Fibroblast of the aortic adventitia (primary cell): Measurements from ENCODE around the gene SLC30A1. TPM values are rescaled to one million over a fixed set of nuclear protein-coding genes. Genes with fewer than 3 reads are reported as not detected.
"Not testable (repeated sequence)": the region's sequence is repeated elsewhere in the genome, so short reads cannot be mapped to it uniquely, and the experiment has no call there.

ENCODE experiments used
- DNase-seq: peaks from one replicate; pipeline ENCODE4 v3.0.0-alpha.2; 2010; ENCODE audit warnings: low read depth
- H3K4me3 ChIP-seq: 2 replicates; pipeline ENCODE4 v1.5.1; 2011; ENCODE audit warnings: low read depth, mild to moderate bottlenecking, control low read depth, low read length, moderate library complexity
- CTCF ChIP-seq: IDR thresholded peaks from 2 replicates; pipeline ENCODE4 v1.5.1; 2011; ENCODE audit warnings: mild to moderate bottlenecking, low read length, control low read depth, inconsistent platforms; ENCODE audit not compliant: insufficient read depth
- total RNA-seq: library from RNA; depleted of rRNA; stranded (reverse); fragments of >200 nt; gene quantifications from 2 replicates; pipeline ENCODE4 v1.2.3, GENCODE V29; 2012; ENCODE audit warnings: low replicate concordance

SLC30A1 gene
- total RNA-seq, 1 donor, result 47.4 TPM

DNA sequence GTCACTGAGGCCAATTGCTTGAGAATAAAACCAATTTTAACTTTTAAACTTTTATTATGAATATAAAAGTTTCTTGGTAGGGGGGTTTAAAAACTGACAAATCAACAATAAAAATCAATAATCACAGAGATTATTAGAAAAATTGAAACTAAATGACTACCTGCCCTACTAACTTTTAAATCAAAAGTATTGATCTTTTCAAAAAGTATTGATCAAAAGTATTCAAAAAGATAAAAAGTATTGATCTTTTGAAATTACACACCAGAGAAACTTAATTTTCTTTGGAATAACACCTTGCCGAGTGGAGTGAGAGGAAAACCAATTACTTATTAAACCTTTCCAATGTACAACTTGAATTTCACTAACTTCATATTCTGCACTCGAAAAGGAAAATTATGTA, 2.2 kb downstream of the SLC30A1 start:
- DNase-seq, result no peak
- peak overlapping the region; percentile 84 for H3K4me3 ChIP-seq
- no peak for TF ChIP-seq CTCF

GRCh38 chr1:211574705-211575104, 4.3 kb downstream of the SLC30A1 start:
- TF ChIP-seq CTCF, result no peak
- peak overlapping the region; percentile 2 for H3K4me3 ChIP-seq
- no peak for DNase-seq

- no peak for DNase-seq
- no peak overlapping the region for H3K4me3 ChIP-seq
- no peak for TF ChIP-seq CTCF
Measured at GRCh38 chr1:211571998-211572397, 7.0 kb downstream of the SLC30A1 start.

GRCh38 chr1:211570378-211570777, 8.6 kb downstream of the SLC30A1 start:
- H3K4me3 ChIP-seq, DNase-seq: not testable (repeated sequence)

- DNase-seq, result no peak
- no peak overlapping the region for H3K4me3 ChIP-seq
- TF ChIP-seq CTCF, result no peak
Measured at GRCh38 chr1:211566431-211567025, 12.4 kb downstream of the SLC30A1 start.

GRCh38 chr1:211564084-211564483, 14.9 kb downstream of the SLC30A1 start:
- no peak overlapping the region for H3K4me3 ChIP-seq
- no peak for DNase-seq
- no peak for TF ChIP-seq CTCF

- DNase-seq, result no peak
- no peak overlapping the region for H3K4me3 ChIP-seq
- TF ChIP-seq CTCF, result no peak
Measured at GRCh38 chr1:211559222-211560010, 19.5 kb downstream of the SLC30A1 start.
